ENCODE data around the gene PEPD.

DNA sequence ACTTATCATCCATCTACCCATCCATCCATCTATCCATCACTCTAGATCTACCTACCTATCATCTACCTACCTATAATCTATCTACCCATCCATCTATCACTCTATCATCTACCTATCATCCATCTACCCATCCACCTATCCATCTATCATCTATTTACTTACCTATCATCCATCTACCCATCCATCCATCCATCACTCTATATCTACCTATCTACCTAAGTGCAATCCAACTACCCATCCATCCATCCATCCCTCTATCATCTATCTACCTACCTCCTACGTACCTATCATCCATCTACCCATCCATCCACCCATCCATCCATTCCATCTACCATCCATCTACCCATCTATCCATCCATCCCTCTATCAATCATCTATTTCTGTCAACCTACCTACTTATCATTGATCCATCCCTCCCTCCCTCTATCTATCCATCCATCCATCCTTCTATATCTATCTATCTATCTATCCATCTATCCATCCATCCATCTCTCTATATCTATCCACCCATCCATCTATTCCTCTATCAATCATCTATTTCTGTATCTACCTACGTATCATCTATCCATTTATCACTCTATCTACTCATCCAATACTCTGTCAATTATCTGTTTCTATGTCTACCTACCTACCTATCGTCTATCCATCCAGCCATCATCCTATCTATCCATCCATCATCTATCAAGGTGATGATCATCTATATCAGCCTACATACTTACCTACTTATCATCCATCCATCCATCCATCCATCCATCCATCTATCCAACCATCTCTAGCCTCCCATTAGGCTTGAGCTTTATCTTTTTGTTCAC is 99.0 kb downstream of the PEPD start:
- no peak for TF ChIP-seq POLR2A (IDR thresholded peaks at IDR 0.05)
- TF ChIP-seq, protein P1, sequence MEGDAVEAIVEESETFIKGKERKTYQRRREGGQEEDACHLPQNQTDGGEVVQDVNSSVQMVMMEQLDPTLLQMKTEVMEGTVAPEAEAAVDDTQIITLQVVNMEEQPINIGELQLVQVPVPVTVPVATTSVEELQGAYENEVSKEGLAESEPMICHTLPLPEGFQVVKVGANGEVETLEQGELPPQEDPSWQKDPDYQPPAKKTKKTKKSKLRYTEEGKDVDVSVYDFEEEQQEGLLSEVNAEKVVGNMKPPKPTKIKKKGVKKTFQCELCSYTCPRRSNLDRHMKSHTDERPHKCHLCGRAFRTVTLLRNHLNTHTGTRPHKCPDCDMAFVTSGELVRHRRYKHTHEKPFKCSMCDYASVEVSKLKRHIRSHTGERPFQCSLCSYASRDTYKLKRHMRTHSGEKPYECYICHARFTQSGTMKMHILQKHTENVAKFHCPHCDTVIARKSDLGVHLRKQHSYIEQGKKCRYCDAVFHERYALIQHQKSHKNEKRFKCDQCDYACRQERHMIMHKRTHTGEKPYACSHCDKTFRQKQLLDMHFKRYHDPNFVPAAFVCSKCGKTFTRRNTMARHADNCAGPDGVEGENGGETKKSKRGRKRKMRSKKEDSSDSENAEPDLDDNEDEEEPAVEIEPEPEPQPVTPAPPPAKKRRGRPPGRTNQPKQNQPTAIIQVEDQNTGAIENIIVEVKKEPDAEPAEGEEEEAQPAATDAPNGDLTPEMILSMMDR (IDR thresholded peaks at IDR 0.05), result no peak

Measured in Peyer's patch (tissue), 4 donors.